Activated T-cell treated with anti-CD3 and anti-CD28 coated beads, Interleukin-2, amount 50 U/mL, for 72 hours (primary cell): Measurements from ENCODE around the gene SYNPR. TPM values are rescaled to one million over a fixed set of nuclear protein-coding genes. Genes with fewer than 3 reads are reported as not detected.

Experiments used
- ATAC-seq, 2 donors: fragments of 150-1000 bp; cut with Tn5 transposase; replicated peaks in 1 of 2; 2 replicates each; pipeline ENCODE4 v1.10.0; 2021; ENCODE audit warnings: moderate library complexity in 2 of 2, mild to moderate bottlenecking in 1 of 2
- DNase-seq, 2 donors: peaks; one replicate each; pipeline ENCODE4 v3.0.0; 2021 to 2022; ENCODE audit warnings: mixed read lengths in 1 of 2
- H3K27ac Mint-ChIP-seq: one replicate; pipeline ENCODE4 v1.8.0; 2022; ENCODE audit warnings: mild to moderate bottlenecking, moderate library complexity, mixed read lengths
- H3K27me3 Mint-ChIP-seq: one replicate; pipeline ENCODE4 v1.8.0; 2022; ENCODE audit warnings: low read depth, mixed read lengths
- H3K36me3 Mint-ChIP-seq, 2 donors: one replicate each; pipeline ENCODE4 v1.8.0; 2022; ENCODE audit warnings: mixed read lengths in 2 of 2, mild to moderate bottlenecking in 1 of 2; ENCODE audit not compliant: insufficient read depth in 2 of 2
- H3K4me1 Mint-ChIP-seq: one replicate; pipeline ENCODE4 v1.8.0; 2022; ENCODE audit warnings: low read depth, mixed read lengths
- H3K4me3 Mint-ChIP-seq, 2 donors: one replicate each; pipeline ENCODE4 v1.8.0; 2022; ENCODE audit warnings: mild to moderate bottlenecking in 2 of 2, mixed read lengths in 2 of 2, moderate library complexity in 2 of 2
- H3K9me3 Mint-ChIP-seq, 2 donors: one replicate each; pipeline ENCODE4 v1.8.0; 2022; ENCODE audit warnings: mixed read lengths in 2 of 2
- total RNA-seq, 2 donors: library from RNA; stranded (reverse); gene quantifications; one replicate each; pipeline ENCODE4 v1.2.3, GENCODE V29; 2022

The SYNPR gene
- total RNA-seq, 2 donors from 2014 or later: not detected

- H3K9me3 Mint-ChIP-seq: peaks cover 0 to 2% of the 10 kb centered on the region in 2 donors
- H3K27ac Mint-ChIP-seq: no peak overlapping the region
- H3K4me1 Mint-ChIP-seq: no peaks in the 10 kb centered on the region
- H3K4me3 Mint-ChIP-seq: no peak overlapping the region
- H3K36me3 Mint-ChIP-seq: no peaks in the 10 kb centered on the region
- H3K27me3 Mint-ChIP-seq: no peaks in the 10 kb centered on the region
- ATAC-seq (no peak), DNase-seq (no peak)
Measured at GRCh38 chr3:63561879-63562278, 283.8 kb downstream of the SYNPR start.

- no peak for DNase-seq
- ATAC-seq: no peak
- H3K27me3 Mint-ChIP-seq: no peaks in the 10 kb centered on the region
- no peak overlapping the region for H3K4me3 Mint-ChIP-seq
- peaks cover under 1 to 2% of the 10 kb centered on the region in 2 donors for H3K9me3 Mint-ChIP-seq
- no peak overlapping the region for H3K27ac Mint-ChIP-seq
- H3K36me3 Mint-ChIP-seq: no peaks in the 10 kb centered on the region
- H3K4me1 Mint-ChIP-seq: no peaks in the 10 kb centered on the region
Measured at GRCh38 chr3:63562323-63562722, 284.2 kb downstream of the SYNPR start.

GRCh38 chr3:63563572-63563971, 285.5 kb downstream of the SYNPR start:
- Mint-ChIP-seq H3K9me3 (peaks cover 2% of the 10 kb centered on the region in 2 donors), H3K27ac (no peak overlapping the region), H3K36me3 (no peaks in the 10 kb centered on the region), H3K27me3 (no peaks in the 10 kb centered on the region), H3K4me3 (no peak overlapping the region), H3K4me1 (no peaks in the 10 kb centered on the region)
- ATAC-seq (no peak), DNase-seq (no peak)

GRCh38 chr3:63565220-63565619, 287.1 kb downstream of the SYNPR start:
- Mint-ChIP-seq H3K27me3 (no peaks in the 10 kb centered on the region), H3K4me3 (no peak overlapping the region), H3K4me1 (no peaks in the 10 kb centered on the region), H3K27ac (no peak overlapping the region), H3K36me3 (no peaks in the 10 kb centered on the region), H3K9me3 (peaks cover 2% of the 10 kb centered on the region in 2 donors)
- ATAC-seq (no peak), DNase-seq (no peak)

- Mint-ChIP-seq H3K36me3 (no peaks in the 10 kb centered on the region), H3K27ac (no peak overlapping the region), H3K4me1 (no peaks in the 10 kb centered on the region), H3K9me3 (peaks cover 2 to 3% of the 10 kb centered on the region in 2 donors), H3K4me3 (no peak overlapping the region), H3K27me3 (no peaks in the 10 kb centered on the region)
- ATAC-seq: no peak
- no peak for DNase-seq
Measured at GRCh38 chr3:63571682-63572081, 293.6 kb downstream of the SYNPR start.

- H3K36me3 Mint-ChIP-seq: no peaks in the 10 kb centered on the region
- DNase-seq (no peak), ATAC-seq (no peak)
- H3K27ac Mint-ChIP-seq: no peak overlapping the region
- no peaks in the 10 kb centered on the region for H3K27me3 Mint-ChIP-seq
- H3K9me3 Mint-ChIP-seq: peaks cover 0 to 5% of the 10 kb centered on the region in 2 donors
- H3K4me3 Mint-ChIP-seq: no peak overlapping the region
- H3K4me1 Mint-ChIP-seq: no peaks in the 10 kb centered on the region
Measured at GRCh38 chr3:63576846-63577245, 298.7 kb downstream of the SYNPR start.

GRCh38 chr3:63578858-63579257, 300.8 kb downstream of the SYNPR start:
- Mint-ChIP-seq H3K4me1 (no peaks in the 10 kb centered on the region), H3K36me3 (no peaks in the 10 kb centered on the region), H3K9me3 (peaks cover 0 to 3% of the 10 kb centered on the region in 2 donors), H3K27me3 (no peaks in the 10 kb centered on the region), H3K27ac (no peak overlapping the region), H3K4me3 (no peak overlapping the region)
- ATAC-seq: no peak
- no peak for DNase-seq

GRCh38 chr3:63580151-63580550, 302.0 kb downstream of the SYNPR start:
- H3K4me1 Mint-ChIP-seq: no peaks in the 10 kb centered on the region
- H3K27me3 Mint-ChIP-seq: no peaks in the 10 kb centered on the region
- no peaks in the 10 kb centered on the region for H3K36me3 Mint-ChIP-seq
- ATAC-seq: no peak
- peaks cover 0 to 3% of the 10 kb centered on the region in 2 donors for H3K9me3 Mint-ChIP-seq
- H3K27ac Mint-ChIP-seq: no peak overlapping the region
- no peak for DNase-seq
- H3K4me3 Mint-ChIP-seq: no peak overlapping the region

GRCh38 chr3:63582943-63583500, 304.9 kb downstream of the SYNPR start:
- DNase-seq (no peak), ATAC-seq (no peak)
- no peaks in the 10 kb centered on the region for H3K9me3 Mint-ChIP-seq
- no peaks in the 10 kb centered on the region for H3K36me3 Mint-ChIP-seq
- H3K4me1 Mint-ChIP-seq: no peaks in the 10 kb centered on the region
- no peaks in the 10 kb centered on the region for H3K27me3 Mint-ChIP-seq
- H3K27ac Mint-ChIP-seq: no peak overlapping the region
- H3K4me3 Mint-ChIP-seq: no peak overlapping the region

- Mint-ChIP-seq H3K27me3 (no peaks in the 10 kb centered on the region), H3K36me3 (no peaks in the 10 kb centered on the region), H3K4me3 (no peak overlapping the region), H3K9me3 (no peaks in the 10 kb centered on the region), H3K27ac (no peak overlapping the region), H3K4me1 (no peaks in the 10 kb centered on the region)
- ATAC-seq (no peak), DNase-seq (no peak)
Measured at GRCh38 chr3:63584681-63585080, 306.6 kb downstream of the SYNPR start.

GRCh38 chr3:63585927-63586326, 307.8 kb downstream of the SYNPR start:
- Mint-ChIP-seq H3K27ac (no peak overlapping the region), H3K4me1 (no peaks in the 10 kb centered on the region), H3K36me3 (no peaks in the 10 kb centered on the region), H3K9me3 (no peaks in the 10 kb centered on the region), H3K27me3 (no peaks in the 10 kb centered on the region), H3K4me3 (no peak overlapping the region)
- ATAC-seq (no peak), DNase-seq (no peak)

GRCh38 chr3:63588895-63589294, 310.8 kb downstream of the SYNPR start:
- Mint-ChIP-seq H3K4me1 (no peaks in the 10 kb centered on the region), H3K36me3 (no peaks in the 10 kb centered on the region), H3K27ac (no peak overlapping the region), H3K4me3 (no peak overlapping the region), H3K9me3 (no peaks in the 10 kb centered on the region), H3K27me3 (no peaks in the 10 kb centered on the region)
- ATAC-seq: no peak
- no peak for DNase-seq

- Mint-ChIP-seq H3K4me1 (no peaks in the 10 kb centered on the region), H3K27me3 (no peaks in the 10 kb centered on the region), H3K4me3 (no peak overlapping the region), H3K9me3 (no peaks in the 10 kb centered on the region), H3K36me3 (no peaks in the 10 kb centered on the region), H3K27ac (no peak overlapping the region)
- ATAC-seq: no peak
- no peak for DNase-seq
Measured at GRCh38 chr3:63593779-63594178, 315.7 kb downstream of the SYNPR start.

GRCh38 chr3:63595221-63595620, 317.1 kb downstream of the SYNPR start:
- ATAC-seq: no peak
- no peaks in the 10 kb centered on the region for H3K9me3 Mint-ChIP-seq
- H3K27me3 Mint-ChIP-seq: no peaks in the 10 kb centered on the region
- no peak overlapping the region for H3K27ac Mint-ChIP-seq
- no peak for DNase-seq
- no peaks in the 10 kb centered on the region for H3K4me1 Mint-ChIP-seq
- no peak overlapping the region for H3K4me3 Mint-ChIP-seq
- H3K36me3 Mint-ChIP-seq: no peaks in the 10 kb centered on the region
